ENCODE measurements around the gene PPP2R5E.

DNA sequence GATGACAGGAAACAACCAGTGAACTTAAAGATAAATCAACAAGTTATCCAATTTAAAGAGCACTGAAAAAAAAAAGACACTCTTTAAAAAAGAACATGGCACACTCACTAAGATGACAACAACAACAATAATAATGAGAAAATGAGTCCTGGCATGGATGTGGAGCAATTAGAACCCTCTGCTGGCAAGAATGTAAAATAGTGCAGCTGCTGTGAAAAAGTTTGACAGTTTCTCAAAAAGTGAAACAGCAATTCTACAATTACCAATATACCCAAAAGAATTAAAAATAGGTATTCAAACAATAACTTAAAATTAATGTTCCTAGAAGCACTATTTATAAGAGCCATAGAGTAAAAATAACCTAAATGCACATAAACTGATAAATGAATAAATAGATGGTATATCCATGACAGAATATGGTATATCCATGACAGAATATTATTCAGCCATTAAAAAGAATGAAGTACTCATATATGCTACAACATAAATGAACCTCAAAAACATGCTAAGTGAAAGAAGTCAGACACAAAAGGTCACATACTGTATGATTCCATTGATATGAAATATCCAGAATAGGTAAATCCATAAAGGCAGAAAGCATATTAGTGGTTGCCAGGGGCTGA lies 175.3 kb downstream of the PPP2R5E start:
- TF ChIP-seq, protein P1, sequence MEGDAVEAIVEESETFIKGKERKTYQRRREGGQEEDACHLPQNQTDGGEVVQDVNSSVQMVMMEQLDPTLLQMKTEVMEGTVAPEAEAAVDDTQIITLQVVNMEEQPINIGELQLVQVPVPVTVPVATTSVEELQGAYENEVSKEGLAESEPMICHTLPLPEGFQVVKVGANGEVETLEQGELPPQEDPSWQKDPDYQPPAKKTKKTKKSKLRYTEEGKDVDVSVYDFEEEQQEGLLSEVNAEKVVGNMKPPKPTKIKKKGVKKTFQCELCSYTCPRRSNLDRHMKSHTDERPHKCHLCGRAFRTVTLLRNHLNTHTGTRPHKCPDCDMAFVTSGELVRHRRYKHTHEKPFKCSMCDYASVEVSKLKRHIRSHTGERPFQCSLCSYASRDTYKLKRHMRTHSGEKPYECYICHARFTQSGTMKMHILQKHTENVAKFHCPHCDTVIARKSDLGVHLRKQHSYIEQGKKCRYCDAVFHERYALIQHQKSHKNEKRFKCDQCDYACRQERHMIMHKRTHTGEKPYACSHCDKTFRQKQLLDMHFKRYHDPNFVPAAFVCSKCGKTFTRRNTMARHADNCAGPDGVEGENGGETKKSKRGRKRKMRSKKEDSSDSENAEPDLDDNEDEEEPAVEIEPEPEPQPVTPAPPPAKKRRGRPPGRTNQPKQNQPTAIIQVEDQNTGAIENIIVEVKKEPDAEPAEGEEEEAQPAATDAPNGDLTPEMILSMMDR (IDR thresholded peaks at IDR 0.05; ENCODE audit: poor library complexity) = no peak
- TF ChIP-seq EZH2phosphoT487 (IDR thresholded peaks at IDR 0.05; ENCODE audit: low read depth, severe bottlenecking, unreplicated experiment) (no peak), EZH2 (IDR thresholded peaks at IDR 0.05; ENCODE audit: borderline replicate concordance) (no peak)
